Measurements from ENCODE around the gene FAM120AOS. TPM values are rescaled to one million over a fixed set of nuclear protein-coding genes. Genes with fewer than 3 reads are reported as not detected.

Gene FAM120AOS
- total RNA-seq = 38.1 and 39.5 TPM in 2 replicates

GRCh38 chr9:93453047-93453914, at the start of gene FAM120AOS:
FAM120AOS (minus strand) TSS chr9:93453581; CDS start chr9:93452709, 872 bp downstream.

GRCh38 chr9:93450945-93451815, 2.2 kb downstream of the FAM120AOS start, which contains the start of gene FAM120A:
FAM120A (plus strand) TSS chr9:93451685; CDS start chr9:93451916, 231 bp downstream.

Other genes starting within 250 kb of the FAM120AOS start
- 90.5 and 100 TPM in 2 replicates for gene FAM120A, start 1.9 kb downstream of the FAM120AOS start, total RNA-seq
- gene PHF2, start 123.0 kb upstream of the FAM120AOS start, total RNA-seq = 7.8 and 11.7 TPM in 2 replicates